Brain pericyte (primary cell): ENCODE measurements around the gene FAM174B.

Experiments used
- DNase-seq: peaks from one replicate; pipeline ENCODE4 v3.0.0-alpha.2; 2012; ENCODE audit warnings: low read depth, low spot score

The FAM174B gene

DNA sequence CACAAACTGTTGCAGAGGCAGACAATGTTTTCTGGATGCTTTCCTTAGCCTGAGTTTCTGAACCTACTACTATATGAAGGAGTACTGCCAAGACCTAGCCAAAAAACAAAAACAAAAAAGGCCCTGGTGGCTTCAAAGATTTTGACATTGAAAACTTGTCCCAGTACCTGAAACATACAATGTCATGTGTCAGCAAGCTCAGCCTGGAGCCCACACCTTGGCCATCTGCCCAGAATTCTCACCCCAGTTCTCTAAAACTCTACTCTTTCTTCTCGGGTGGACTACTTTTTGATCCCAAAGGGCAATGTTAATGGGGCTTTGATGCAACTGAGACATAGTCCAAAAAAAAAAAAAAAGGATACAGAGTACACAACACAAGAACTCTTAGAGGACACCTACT, 81.4 kb downstream of the FAM174B start:
- DNase-seq = no peak

DNA sequence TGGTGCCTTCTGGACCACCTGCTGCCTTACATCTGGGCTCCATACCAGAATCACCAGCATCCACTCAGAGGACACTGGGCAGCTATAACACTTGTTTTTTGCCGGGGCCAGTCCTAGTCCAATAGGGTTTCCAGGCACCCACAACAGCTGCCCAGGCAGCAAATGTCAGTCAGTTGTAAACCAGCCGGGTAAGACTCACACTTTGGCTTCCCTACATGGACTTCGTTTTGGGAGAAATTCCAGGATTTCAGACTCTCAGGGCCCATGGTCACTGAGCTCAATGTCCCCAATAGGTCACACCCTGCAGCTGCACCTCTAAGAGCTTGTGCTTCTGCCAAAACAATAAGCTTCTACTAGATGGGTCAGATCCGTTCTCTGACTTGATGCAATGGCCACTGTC, 83.8 kb downstream of the FAM174B start:
- DNase-seq = no peak

DNA sequence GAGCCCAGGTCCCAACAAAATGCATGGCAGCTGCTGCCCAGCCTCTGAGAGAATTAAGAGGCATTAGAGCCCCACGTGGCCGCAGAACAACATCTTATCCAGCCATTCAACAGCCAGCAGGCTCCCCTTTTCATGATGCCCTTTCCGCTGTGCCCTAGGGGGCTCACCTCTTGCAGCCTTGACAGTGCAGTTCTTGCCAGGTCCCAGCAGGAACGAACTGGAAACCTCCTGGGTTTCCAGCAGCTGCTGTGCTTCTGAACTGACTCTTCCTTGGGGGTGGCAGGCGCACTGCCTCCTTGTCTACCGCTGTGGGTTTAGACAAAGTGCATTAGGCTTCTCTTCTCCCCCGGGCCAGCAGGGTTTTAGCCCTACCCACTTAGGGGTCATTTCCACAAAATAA, 85.2 kb downstream of the FAM174B start:
- DNase-seq = no peak

- DNase-seq = no peak
Measured at GRCh38 chr15:92569778-92570177, 85.8 kb downstream of the FAM174B start.
